ENCODE results near the gene DUSP8. TPM values are rescaled to one million over a fixed set of nuclear protein-coding genes. Genes with fewer than 3 reads are reported as not detected.

DUSP8 gene
- polyA plus RNA-seq, 1 donor from 2014 or later, result 3.5 TPM

GRCh38 chr11:1570896-1571759 lies 943 bp downstream of the DUSP8 start:
- no peak overlapping the region for H2AFZ ChIP-seq (ENCODE audit: low read depth, low read length)
- no peaks in the 10 kb centered on the region for H3K9me3 ChIP-seq (ENCODE audit: low read length)
- TF ChIP-seq, protein P1, sequence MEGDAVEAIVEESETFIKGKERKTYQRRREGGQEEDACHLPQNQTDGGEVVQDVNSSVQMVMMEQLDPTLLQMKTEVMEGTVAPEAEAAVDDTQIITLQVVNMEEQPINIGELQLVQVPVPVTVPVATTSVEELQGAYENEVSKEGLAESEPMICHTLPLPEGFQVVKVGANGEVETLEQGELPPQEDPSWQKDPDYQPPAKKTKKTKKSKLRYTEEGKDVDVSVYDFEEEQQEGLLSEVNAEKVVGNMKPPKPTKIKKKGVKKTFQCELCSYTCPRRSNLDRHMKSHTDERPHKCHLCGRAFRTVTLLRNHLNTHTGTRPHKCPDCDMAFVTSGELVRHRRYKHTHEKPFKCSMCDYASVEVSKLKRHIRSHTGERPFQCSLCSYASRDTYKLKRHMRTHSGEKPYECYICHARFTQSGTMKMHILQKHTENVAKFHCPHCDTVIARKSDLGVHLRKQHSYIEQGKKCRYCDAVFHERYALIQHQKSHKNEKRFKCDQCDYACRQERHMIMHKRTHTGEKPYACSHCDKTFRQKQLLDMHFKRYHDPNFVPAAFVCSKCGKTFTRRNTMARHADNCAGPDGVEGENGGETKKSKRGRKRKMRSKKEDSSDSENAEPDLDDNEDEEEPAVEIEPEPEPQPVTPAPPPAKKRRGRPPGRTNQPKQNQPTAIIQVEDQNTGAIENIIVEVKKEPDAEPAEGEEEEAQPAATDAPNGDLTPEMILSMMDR (IDR thresholded peaks at IDR 0.05; ENCODE audit: poor library complexity, severe bottlenecking), result no peak
- TF ChIP-seq, protein P2, sequence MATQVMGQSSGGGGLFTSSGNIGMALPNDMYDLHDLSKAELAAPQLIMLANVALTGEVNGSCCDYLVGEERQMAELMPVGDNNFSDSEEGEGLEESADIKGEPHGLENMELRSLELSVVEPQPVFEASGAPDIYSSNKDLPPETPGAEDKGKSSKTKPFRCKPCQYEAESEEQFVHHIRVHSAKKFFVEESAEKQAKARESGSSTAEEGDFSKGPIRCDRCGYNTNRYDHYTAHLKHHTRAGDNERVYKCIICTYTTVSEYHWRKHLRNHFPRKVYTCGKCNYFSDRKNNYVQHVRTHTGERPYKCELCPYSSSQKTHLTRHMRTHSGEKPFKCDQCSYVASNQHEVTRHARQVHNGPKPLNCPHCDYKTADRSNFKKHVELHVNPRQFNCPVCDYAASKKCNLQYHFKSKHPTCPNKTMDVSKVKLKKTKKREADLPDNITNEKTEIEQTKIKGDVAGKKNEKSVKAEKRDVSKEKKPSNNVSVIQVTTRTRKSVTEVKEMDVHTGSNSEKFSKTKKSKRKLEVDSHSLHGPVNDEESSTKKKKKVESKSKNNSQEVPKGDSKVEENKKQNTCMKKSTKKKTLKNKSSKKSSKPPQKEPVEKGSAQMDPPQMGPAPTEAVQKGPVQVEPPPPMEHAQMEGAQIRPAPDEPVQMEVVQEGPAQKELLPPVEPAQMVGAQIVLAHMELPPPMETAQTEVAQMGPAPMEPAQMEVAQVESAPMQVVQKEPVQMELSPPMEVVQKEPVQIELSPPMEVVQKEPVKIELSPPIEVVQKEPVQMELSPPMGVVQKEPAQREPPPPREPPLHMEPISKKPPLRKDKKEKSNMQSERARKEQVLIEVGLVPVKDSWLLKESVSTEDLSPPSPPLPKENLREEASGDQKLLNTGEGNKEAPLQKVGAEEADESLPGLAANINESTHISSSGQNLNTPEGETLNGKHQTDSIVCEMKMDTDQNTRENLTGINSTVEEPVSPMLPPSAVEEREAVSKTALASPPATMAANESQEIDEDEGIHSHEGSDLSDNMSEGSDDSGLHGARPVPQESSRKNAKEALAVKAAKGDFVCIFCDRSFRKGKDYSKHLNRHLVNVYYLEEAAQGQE (IDR thresholded peaks at IDR 0.05; ENCODE audit: borderline replicate concordance), result no peak
- TF ChIP-seq EZH2 (IDR thresholded peaks at IDR 0.05; ENCODE audit: borderline replicate concordance, insufficient read depth, low read length, poor library complexity, severe bottlenecking) (no peak), SMC3 (conservative IDR thresholded peaks at IDR 0.05; ENCODE audit: poor library complexity) (peak; percentile 23), MXI1 (conservative IDR thresholded peaks at IDR 0.05; ENCODE audit: poor library complexity, severe bottlenecking) (peak; percentile 37), TAF1 (IDR thresholded peaks at IDR 0.05; ENCODE audit: low read depth) (peak; percentile 64), EP300 (conservative IDR thresholded peaks at IDR 0.05; ENCODE audit: poor library complexity, severe bottlenecking) (peak; percentile 14), POLR2AphosphoS5 (IDR thresholded peaks at IDR 0.05) (no peak), RAD21 (conservative IDR thresholded peaks at IDR 0.05) (no peak)
- H3K79me2 ChIP-seq (replicated peaks; ENCODE audit: insufficient read depth, low read length), result peaks cover 69% of the 10 kb centered on the region
- H3K4me3 ChIP-seq (ENCODE audit: low read length), result peak overlapping the region; percentile 94
- H3K4me2 ChIP-seq (ENCODE audit: low read length), result peak overlapping the region; percentile 81
- H3K9ac ChIP-seq (ENCODE audit: low read length), result peak overlapping the region; percentile 97
- H3K27me3 ChIP-seq (ENCODE audit: insufficient read depth, low read depth, low read length), result peaks cover 9% of the 10 kb centered on the region
- H3F3A ChIP-seq (ENCODE audit: insufficient read depth, low read length, poor library complexity, severe bottlenecking), result peaks cover 4% of the 10 kb centered on the region
- peaks cover 19% of the 10 kb centered on the region for H4K20me1 ChIP-seq (ENCODE audit: insufficient read depth)
- no peaks in the 10 kb centered on the region for H3K36me3 ChIP-seq (ENCODE audit: insufficient read depth, low read length)
- H3K9me2 ChIP-seq (ENCODE audit: insufficient read depth, low read length), result no peaks in the 10 kb centered on the region
- H3K27ac ChIP-seq (ENCODE audit: low read length), result peak overlapping the region; percentile 85

DNA sequence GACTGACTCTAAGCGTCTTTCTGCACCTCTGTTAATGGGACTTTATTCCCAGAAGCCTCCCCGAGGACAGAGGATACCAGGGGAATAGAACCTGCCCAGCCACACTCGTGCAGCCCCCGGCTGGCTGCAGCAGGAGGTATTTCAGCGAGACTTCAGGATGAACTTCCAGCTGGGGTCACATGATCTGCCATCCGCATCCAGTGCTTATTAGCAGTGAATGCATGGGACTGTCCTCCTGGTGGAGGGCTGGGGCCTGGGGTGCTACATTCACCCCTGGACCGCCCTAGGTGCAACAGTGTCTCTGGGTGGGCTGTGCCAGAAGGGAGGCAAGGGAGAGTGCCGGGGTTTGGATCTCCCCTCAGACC lies 1.6 kb downstream of the DUSP8 start:
- Histone ChIP-seq H3K79me2 (replicated peaks; ENCODE audit: insufficient read depth, low read length) (peaks cover 75% of the 10 kb centered on the region), H4K20me1 (ENCODE audit: insufficient read depth) (peaks cover 24% of the 10 kb centered on the region), H3K4me2 (ENCODE audit: low read length) (peak overlapping the region; percentile 81), H3K27me3 (ENCODE audit: insufficient read depth, low read depth, low read length) (peaks cover 9% of the 10 kb centered on the region), H3K36me3 (ENCODE audit: insufficient read depth, low read length) (no peaks in the 10 kb centered on the region), H2AFZ (ENCODE audit: low read depth, low read length) (no peak overlapping the region), H3K27ac (ENCODE audit: low read length) (peak overlapping the region; percentile 85), H3F3A (ENCODE audit: insufficient read depth, low read length, poor library complexity, severe bottlenecking) (peaks cover 4% of the 10 kb centered on the region), H3K9me3 (ENCODE audit: low read length) (no peaks in the 10 kb centered on the region), H3K4me3 (ENCODE audit: low read length) (peak overlapping the region; percentile 94), H3K9ac (ENCODE audit: low read length) (peak overlapping the region; percentile 97), H3K9me2 (ENCODE audit: insufficient read depth, low read length) (no peaks in the 10 kb centered on the region)
- TF ChIP-seq RAD21 (conservative IDR thresholded peaks at IDR 0.05), result no peak
- no peak for TF ChIP-seq POLR2AphosphoS5 (IDR thresholded peaks at IDR 0.05)
- no peak for TF ChIP-seq SMC3 (conservative IDR thresholded peaks at IDR 0.05; ENCODE audit: poor library complexity)
